ENCODE measurements around the gene KIF20B.
"Not testable (repeated sequence)": the region's sequence is repeated elsewhere in the genome, so short reads cannot be mapped to it uniquely, and the experiment has no call there.

The KIF20B gene

GRCh38 chr10:89738551-89739209, 37.3 kb downstream of the KIF20B start:
- peak; percentile 59 for DNase-seq (ENCODE audit: low read depth)
- H3K4me3 ChIP-seq (ENCODE audit: low read depth, low read length), result no peak overlapping the region
- no peak for TF ChIP-seq CTCF (IDR thresholded peaks at IDR 0.05; ENCODE audit: low read depth, low read length, missing control alignments)

- no peak for TF ChIP-seq CTCF (IDR thresholded peaks at IDR 0.05; ENCODE audit: low read depth, low read length, missing control alignments)
Observed at GRCh38 chr10:89741126-89741762, 39.9 kb downstream of the KIF20B start.

GRCh38 chr10:89744026-89744425, 42.6 kb downstream of the KIF20B start:
- TF ChIP-seq CTCF (IDR thresholded peaks at IDR 0.05; ENCODE audit: low read depth, low read length, missing control alignments), result no peak
- no peak overlapping the region for H3K4me3 ChIP-seq (ENCODE audit: low read depth, low read length)
- DNase-seq (ENCODE audit: low read depth), result no peak

More at GRCh38 chr10:89741126-89741762, 39.9 kb downstream of the KIF20B start:
- H3K4me3 ChIP-seq (ENCODE audit: low read depth, low read length), result no peak overlapping the region
- DNase-seq (ENCODE audit: low read depth), result no peak

- H3K4me3 ChIP-seq (ENCODE audit: low read depth, low read length), result no peak overlapping the region
- peak; percentile 4 for TF ChIP-seq CTCF (IDR thresholded peaks at IDR 0.05; ENCODE audit: low read depth, low read length, missing control alignments)
- no peak for DNase-seq (ENCODE audit: low read depth)
Observed at GRCh38 chr10:89745903-89746302, 44.5 kb downstream of the KIF20B start.

GRCh38 chr10:89750441-89750840, 49.1 kb downstream of the KIF20B start:
- DNase-seq (ENCODE audit: low read depth), result no peak
- no peak for TF ChIP-seq CTCF (IDR thresholded peaks at IDR 0.05; ENCODE audit: low read depth, low read length, missing control alignments)
- H3K4me3 ChIP-seq (ENCODE audit: low read depth, low read length), result no peak overlapping the region

GRCh38 chr10:89755374-89755773, 54.0 kb downstream of the KIF20B start:
- no peak for DNase-seq (ENCODE audit: low read depth)
- TF ChIP-seq CTCF (IDR thresholded peaks at IDR 0.05; ENCODE audit: low read depth, low read length, missing control alignments), result no peak
- H3K4me3 ChIP-seq (ENCODE audit: low read depth, low read length), result no peak overlapping the region

GRCh38 chr10:89759531-89759930, 58.1 kb downstream of the KIF20B start:
- no peak for DNase-seq (ENCODE audit: low read depth)
- TF ChIP-seq CTCF (IDR thresholded peaks at IDR 0.05; ENCODE audit: low read depth, low read length, missing control alignments), result no peak
- no peak overlapping the region for H3K4me3 ChIP-seq (ENCODE audit: low read depth, low read length)

- H3K4me3 ChIP-seq (ENCODE audit: low read depth, low read length); DNase-seq (ENCODE audit: low read depth): not testable (repeated sequence)
Observed at GRCh38 chr10:89763671-89764070, 62.3 kb downstream of the KIF20B start.
